Kidney (tissue), 14 donors: ENCODE data around the gene GLIS2. TPM values are rescaled to one million over a fixed set of nuclear protein-coding genes. Genes with fewer than 3 reads are reported as not detected.

ENCODE experiments used
- DNase-seq, 5 donors: peaks; one replicate each; pipeline ENCODE4 v3.0.0-alpha.2; 2013 to 2020
- FAIRE-seq: peaks from 2 replicates; lab custom pipeline; 2012; peaks lifted over from hg19 to GRCh38; lab: Jason Lieb, UNC
- H3K27ac ChIP-seq, 2 donors: one replicate each; pipeline ENCODE4 v1.7.0; 2013; ENCODE audit warnings: low read depth in 2 of 2, low read length in 2 of 2, inconsistent platforms in 1 of 2
- H3K27me3 ChIP-seq: one replicate; pipeline ENCODE4 v1.7.1; 2013; ENCODE audit warnings: low read length, inconsistent platforms; ENCODE audit not compliant: control insufficient read depth, insufficient read depth
- H3K36me3 ChIP-seq, 3 donors: one replicate each; pipeline versions ENCODE4 v1.7.0 to v1.7.1; 2013; ENCODE audit warnings: low read length in 3 of 3, control low read depth in 1 of 3, inconsistent platforms in 1 of 3; ENCODE audit not compliant: insufficient read depth in 3 of 3, control insufficient read depth in 2 of 3
- H3K4me1 ChIP-seq, 3 donors: one replicate each; pipeline versions ENCODE4 v1.7.0 to v1.7.1; 2013; ENCODE audit warnings: low read length in 3 of 3, inconsistent platforms in 1 of 3, low read depth in 1 of 3; ENCODE audit not compliant: control insufficient read depth in 2 of 3, insufficient read depth in 2 of 3
- H3K4me3 ChIP-seq, 3 donors: one replicate each; pipeline versions ENCODE4 v1.7.0 to v1.8.1; 2013; ENCODE audit warnings: low read length in 3 of 3, control low read depth in 1 of 3, inconsistent platforms in 1 of 3
- H3K9ac ChIP-seq, 3 donors: one replicate each; pipeline versions ENCODE4 v1.7.0 to v1.7.1; 2013; ENCODE audit warnings: low read length in 3 of 3, control low read depth in 1 of 3, inconsistent platforms in 1 of 3
- H3K9me3 ChIP-seq, 3 donors: one replicate each; pipeline versions ENCODE4 v1.7.0 to v1.7.1; 2013; ENCODE audit warnings: low read length in 3 of 3, control low read depth in 1 of 3, inconsistent platforms in 1 of 3; ENCODE audit not compliant: control insufficient read depth in 2 of 3, insufficient read depth in 1 of 3
- intact Hi-C: fragments of 100-400 bp; cut with DNase I; formaldehyde crosslinking; loops from one replicate; pipeline ENCODE4 v1.11.1; 2022
- polyA plus RNA-seq: library from polyadenylated mRNA; stranded (reverse); fragments of 350-450 nt; fragmentation: Illumina TruSeq; extraction: RNeasy Lipid Tissue Mini Kit (QIAGEN cat#74804); gene quantifications from one replicate; pipeline ENCODE4 v1.2.3, GENCODE V29; 2014; ENCODE audit warnings: low read depth, low replicate concordance; ENCODE audit not compliant: insufficient read depth
- total RNA-seq: library from RNA; stranded (reverse); fragmentation: NEBNext Ultra II Directional; extraction: Animal tissue kit (Norgen Biotek cat#: 25700); gene quantifications from one replicate; pipeline ENCODE4 v1.2.1, GENCODE V29; 2021
- TF ChIP-seq, protein P1 (sequence below): IDR thresholded peaks from 3 replicates; pipeline ENCODE4 v1.5.1; 2012; ENCODE audit warnings: mild to moderate bottlenecking, moderate library complexity, borderline replicate concordance; ENCODE audit not compliant: insufficient read depth; ENCODE audit errors: extremely low read depth
- donor health status: control.
- donor health status: control.
- donor health status: control.
- donor health status: control.
- donor health status: control.
- donor health status: DM: yes; HTN: yes; CAD: no.
- donor health status: Normal renal cell carcinoma (clear cell type).

Gene GLIS2
- total and polyA plus RNA-seq, 2 donors from 2014 or later, result 35.6 to 68.7 TPM

DNA sequence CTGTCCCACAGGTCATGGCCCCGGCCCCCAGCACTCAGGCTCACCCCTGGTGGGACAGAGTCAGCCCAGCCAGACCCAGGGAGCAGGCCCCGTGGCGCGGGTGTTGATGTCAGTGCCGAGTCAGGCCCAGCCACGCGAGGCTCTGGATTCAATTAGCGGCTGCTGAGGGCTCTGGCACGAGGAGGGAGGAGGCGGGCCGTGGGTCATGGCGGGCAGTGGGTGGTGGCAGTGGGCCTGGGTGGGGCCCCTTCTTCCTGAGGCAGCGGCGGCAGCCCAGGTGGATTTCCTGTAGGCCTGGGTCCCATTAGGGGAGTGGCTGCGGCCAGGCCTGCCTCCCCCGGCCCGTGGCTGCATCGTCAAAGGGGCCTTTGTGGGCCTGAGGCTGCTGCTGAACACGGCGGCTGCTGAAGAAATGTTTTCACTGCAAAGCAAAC, 68.7 kb downstream of the GLIS2 start:
- peaks cover 0 to 4% (median 2%) of the 10 kb centered on the region in 3 donors for H3K36me3 ChIP-seq
- intact Hi-C loops, result no loop called here
- no peaks in the 10 kb centered on the region for H3K9me3 ChIP-seq
- no peak overlapping the region for H3K27ac ChIP-seq
- TF ChIP-seq, protein P1, sequence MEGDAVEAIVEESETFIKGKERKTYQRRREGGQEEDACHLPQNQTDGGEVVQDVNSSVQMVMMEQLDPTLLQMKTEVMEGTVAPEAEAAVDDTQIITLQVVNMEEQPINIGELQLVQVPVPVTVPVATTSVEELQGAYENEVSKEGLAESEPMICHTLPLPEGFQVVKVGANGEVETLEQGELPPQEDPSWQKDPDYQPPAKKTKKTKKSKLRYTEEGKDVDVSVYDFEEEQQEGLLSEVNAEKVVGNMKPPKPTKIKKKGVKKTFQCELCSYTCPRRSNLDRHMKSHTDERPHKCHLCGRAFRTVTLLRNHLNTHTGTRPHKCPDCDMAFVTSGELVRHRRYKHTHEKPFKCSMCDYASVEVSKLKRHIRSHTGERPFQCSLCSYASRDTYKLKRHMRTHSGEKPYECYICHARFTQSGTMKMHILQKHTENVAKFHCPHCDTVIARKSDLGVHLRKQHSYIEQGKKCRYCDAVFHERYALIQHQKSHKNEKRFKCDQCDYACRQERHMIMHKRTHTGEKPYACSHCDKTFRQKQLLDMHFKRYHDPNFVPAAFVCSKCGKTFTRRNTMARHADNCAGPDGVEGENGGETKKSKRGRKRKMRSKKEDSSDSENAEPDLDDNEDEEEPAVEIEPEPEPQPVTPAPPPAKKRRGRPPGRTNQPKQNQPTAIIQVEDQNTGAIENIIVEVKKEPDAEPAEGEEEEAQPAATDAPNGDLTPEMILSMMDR, result no peak
- no peak overlapping the region for H3K9ac ChIP-seq
- no peaks in the 10 kb centered on the region for H3K27me3 ChIP-seq
- H3K4me3 ChIP-seq, result no peak overlapping the region
- H3K4me1 ChIP-seq, result peaks cover 2 to 42% (median 9%) of the 10 kb centered on the region in 3 donors
- DNase-seq, result peak in 1 of 5 donors; percentile 79
- no peak for FAIRE-seq

DNA sequence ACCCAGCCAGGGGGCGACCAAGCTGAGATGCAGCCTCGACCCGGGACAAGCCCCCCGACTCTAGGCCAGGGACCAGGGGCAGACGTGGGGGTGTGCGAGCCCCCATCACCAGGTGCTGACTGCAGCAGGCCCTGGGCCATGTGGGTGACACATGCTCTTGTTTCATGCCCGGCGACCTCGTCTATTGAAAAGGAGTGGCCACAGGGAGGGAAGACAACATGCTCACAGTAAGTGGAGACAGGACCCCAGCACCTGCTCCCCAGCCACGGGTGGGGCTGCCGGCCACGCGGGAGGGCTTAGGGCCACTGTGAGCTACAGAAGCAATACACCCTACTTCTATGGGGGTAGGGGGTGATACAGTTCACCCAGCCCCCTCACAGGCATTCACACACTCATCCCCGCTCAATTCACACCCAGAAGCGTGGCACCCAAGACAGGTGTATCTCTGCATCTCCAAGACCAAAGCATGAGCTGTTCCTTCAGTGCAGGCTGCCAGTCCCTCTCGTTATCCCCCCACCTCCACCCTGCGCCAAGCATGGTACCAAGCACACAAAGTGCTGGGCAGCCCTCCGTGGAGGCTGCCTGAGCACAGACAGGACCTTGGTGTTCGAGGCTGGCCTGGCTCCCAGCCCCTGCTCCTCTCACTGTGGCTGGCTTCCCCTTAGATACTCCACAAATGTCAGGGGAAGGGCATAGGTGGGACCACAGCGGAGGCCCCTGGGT, 69.4 kb downstream of the GLIS2 start:
- Histone ChIP-seq H3K4me3 (no peak overlapping the region), H3K4me1 (peaks cover 2 to 47% (median 7%) of the 10 kb centered on the region in 3 donors), H3K36me3 (peaks cover 0 to 4% (median 2%) of the 10 kb centered on the region in 3 donors), H3K9me3 (no peaks in the 10 kb centered on the region), H3K27ac (peak overlapping the region in 1 of 2 donors; percentile 41), H3K27me3 (no peaks in the 10 kb centered on the region), H3K9ac (peak overlapping the region in 1 of 3 donors; percentile 19)
- no peak for DNase-seq
- intact Hi-C loops, result no loop called here
- TF ChIP-seq, protein P1, result no peak
- FAIRE-seq, result no peak

DNA sequence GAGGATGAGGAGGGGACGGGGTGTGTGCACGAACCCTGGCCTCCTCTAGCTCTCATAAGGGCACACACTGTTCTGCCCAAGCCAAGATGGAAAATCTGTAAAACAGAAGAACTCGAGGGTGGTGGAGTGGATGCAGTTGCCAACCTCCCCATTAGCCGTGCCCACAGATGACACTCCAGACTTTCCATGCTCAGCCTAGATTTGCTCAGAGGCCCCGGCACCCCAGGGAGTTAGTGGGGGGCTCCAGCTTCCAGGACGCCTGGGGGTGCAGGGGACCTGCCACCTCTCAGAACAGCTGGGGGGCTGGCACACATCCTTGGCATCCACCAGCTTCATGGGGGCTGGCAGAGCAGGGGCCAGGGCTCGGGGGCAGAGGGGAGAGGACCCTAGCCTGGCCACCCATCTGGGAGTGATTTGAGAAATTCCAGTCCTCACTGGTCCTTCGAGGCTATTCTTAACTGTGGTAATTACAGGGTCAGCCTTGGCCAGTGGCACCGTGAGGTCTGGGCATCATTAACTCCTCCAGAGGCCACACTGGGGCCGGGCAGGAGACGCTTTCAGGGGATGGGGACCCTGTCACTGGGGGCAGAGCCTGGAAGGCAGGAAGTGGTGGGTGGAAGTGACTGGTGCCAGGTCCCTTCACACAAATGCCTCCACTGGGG, 70.1 kb downstream of the GLIS2 start:
- H3K9ac ChIP-seq, result peak overlapping the region in 1 of 3 donors; percentile 19
- peak in 1 of 5 donors; percentile 55 for DNase-seq
- intact Hi-C loops, result no loop called here
- H3K4me3 ChIP-seq, result no peak overlapping the region
- TF ChIP-seq, protein P1, result no peak
- peaks cover 0 to 41% (median under 1%) of the 10 kb centered on the region in 3 donors for H3K4me1 ChIP-seq
- peaks cover 0 to 4% (median 2%) of the 10 kb centered on the region in 3 donors for H3K36me3 ChIP-seq
- H3K9me3 ChIP-seq, result no peaks in the 10 kb centered on the region
- peak overlapping the region; percentile 41 to 57 for H3K27ac ChIP-seq
- FAIRE-seq, result no peak
- H3K27me3 ChIP-seq, result no peaks in the 10 kb centered on the region
